B cell (primary cell): ENCODE data around the gene BCOR. TPM values are rescaled to one million over a fixed set of nuclear protein-coding genes. Genes with fewer than 3 reads are reported as not detected.

Experiments
- ATAC-seq: fragments of 200-7000 bp; cut with Tn5 transposase; one replicate; pipeline ENCODE4 v1.10.0; 2021; ENCODE audit warnings: low read depth, mild to moderate bottlenecking, moderate number of reproducible peaks, moderate library complexity
- CTCF ChIA-PET: fragments of 350-600 bp; sonication (Branson Sonifier 250); formaldehyde crosslinking; loops from one replicate; lab custom pipeline; 2021; ENCODE audit warnings: antibody characterized with exemption, inconsistent platforms; lab: Charles Lee
- POLR2A ChIA-PET: fragments of 350-600 bp; sonication (Branson Sonifier 250); formaldehyde crosslinking; loops from one replicate; lab custom pipeline; 2021; ENCODE audit warnings: antibody characterized with exemption; lab: Charles Lee
- DNase-seq: peaks from one replicate; pipeline ENCODE4 v3.0.0; 2013
- H2AFZ ChIP-seq: 2 replicates; pipeline ENCODE4 v1.6.1; 2012; ENCODE audit warnings: mild to moderate bottlenecking, low read depth, low read length; ENCODE audit not compliant: insufficient read depth, poor library complexity, severe bottlenecking
- H3K27ac ChIP-seq, 2 donors: 1 replicate in 1 of 2; 2 replicates in 1 of 2; pipeline ENCODE4 v1.5.1; 2012 to 2013; ENCODE audit warnings: low read length in 2 of 2, mild to moderate bottlenecking in 2 of 2, moderate library complexity in 1 of 2
- H3K27me3 ChIP-seq, 4 experiments: fragments of 200-600 bp in 1 of 4; sonication (generic) in 1 of 4; replicated peaks in 1 of 4; 1 replicate in 2 of 4; 2 replicates in 2 of 4; pipeline versions ENCODE4 v1.6.1 to v1.7.0; 2013 to 2016; ENCODE audit warnings: low read length in 3 of 4, mild to moderate bottlenecking in 2 of 4, mixed read lengths in 1 of 4, moderate library complexity in 1 of 4; ENCODE audit not compliant: insufficient read depth in 4 of 4, control insufficient read depth in 3 of 4; ENCODE audit errors: control extremely low read depth in 1 of 4
- H3K36me3 ChIP-seq, 2 experiments: replicated peaks in 1 of 2; 1 replicate in 1 of 2; 2 replicates in 1 of 2; pipeline versions ENCODE4 v1.6.1 to v1.7.1; 2013; ENCODE audit warnings: low read length in 1 of 2; ENCODE audit not compliant: insufficient read depth in 2 of 2, control insufficient read depth in 1 of 2; ENCODE audit errors: control extremely low read depth in 1 of 2, extremely low read depth in 1 of 2
- H3K4me1 ChIP-seq, 2 donors: fragments of 200-600 bp in 1 of 2; sonication (generic) in 1 of 2; 1 replicate in 1 of 2; 2 replicates in 1 of 2; pipeline versions ENCODE4 v1.5.1 to v1.6.1; 2013 to 2017; ENCODE audit warnings: low read length in 2 of 2; ENCODE audit not compliant: control insufficient read depth in 2 of 2, insufficient read depth in 2 of 2
- H3K4me2 ChIP-seq: replicated peaks from 2 replicates; pipeline ENCODE3; 2012; ENCODE audit warnings: mild to moderate bottlenecking, low read depth, low read length; ENCODE audit not compliant: poor library complexity, severe bottlenecking
- H3K4me3 ChIP-seq, 5 experiments: fragments of 200-600 bp in 1 of 5; sonication (generic) in 1 of 5; 1 replicate in 3 of 5; 2 replicates in 2 of 5; pipeline versions ENCODE4 v1.5.1 to v1.7.0; 2011 to 2016; ENCODE audit warnings: low read length in 4 of 5, mild to moderate bottlenecking in 4 of 5, low read depth in 2 of 5, control low read depth in 1 of 5, moderate library complexity in 1 of 5; ENCODE audit not compliant: insufficient read depth in 1 of 5; ENCODE audit errors: control extremely low read depth in 1 of 5, extremely low read depth in 1 of 5
- H3K79me2 ChIP-seq: fragments of 200-600 bp; sonication (generic); one replicate; pipeline ENCODE4 v1.6.0; 2016; ENCODE audit warnings: low read length; ENCODE audit not compliant: control insufficient read depth, insufficient read depth
- H3K9ac ChIP-seq: fragments of 200-600 bp; sonication (generic); 2 replicates; pipeline ENCODE4 v1.6.1; 2017; ENCODE audit warnings: mild to moderate bottlenecking, low read length, moderate library complexity
- H3K9me3 ChIP-seq, 3 donors: one replicate each; pipeline versions ENCODE4 v1.6.1 to v1.7.1; 2013; ENCODE audit warnings: low read length in 2 of 3; ENCODE audit not compliant: control insufficient read depth in 2 of 3, insufficient read depth in 1 of 3; ENCODE audit errors: control extremely low read depth in 1 of 3
- H4K20me1 ChIP-seq: 2 replicates; pipeline ENCODE4 v1.6.0; 2012; ENCODE audit warnings: mild to moderate bottlenecking, low read length; ENCODE audit not compliant: insufficient read depth, control insufficient read depth, poor library complexity, severe bottlenecking
- H3K27ac Mint-ChIP-seq: one replicate; pipeline ENCODE4 v1.8.0; 2021; ENCODE audit warnings: mixed read lengths
- H3K27me3 Mint-ChIP-seq: one replicate; pipeline ENCODE4 v1.8.0; 2021; ENCODE audit warnings: mixed read lengths
- H3K4me1 Mint-ChIP-seq: one replicate; pipeline ENCODE4 v1.8.0; 2021; ENCODE audit warnings: mixed read lengths
- H3K4me3 Mint-ChIP-seq: one replicate; pipeline ENCODE4 v1.8.0; 2021; ENCODE audit warnings: mixed read lengths
- H3K9me3 Mint-ChIP-seq: one replicate; pipeline ENCODE4 v1.8.0; 2022; ENCODE audit warnings: mixed read lengths; ENCODE audit not compliant: insufficient read depth
- EZH2 ChIP-seq: IDR thresholded peaks from 2 replicates; pipeline ENCODE4 v1.6.1; 2012; ENCODE audit warnings: borderline replicate concordance, low read depth, mild to moderate bottlenecking, moderate library complexity, low read length; ENCODE audit not compliant: insufficient read depth, poor library complexity, severe bottlenecking
- WGBS: methylation state at CpG from one replicate; pipeline ENCODE4 v1.1.5; 2013; ENCODE audit warnings: missing lambda C conversion rate; ENCODE audit not compliant: insufficient coverage; 5-methylcytosine and 5-hydroxymethylcytosine counted together
- intact Hi-C: fragments of 100-400 bp; cut with micrococcal nuclease; formaldehyde crosslinking; loops from one replicate; pipeline ENCODE4 v1.10.0; 2022
- polyA plus RNA-seq: library from polyadenylated mRNA; depleted of rRNA; stranded (reverse); fragments of >200 nt; gene quantifications from 2 replicates; pipeline ENCODE4 v1.2.3, GENCODE V29; 2012
- total RNA-seq, 2 donors: library from RNA; stranded (reverse); fragments of 120-200 nt in 1 of 2; gene quantifications; 1 replicate in 1 of 2; 2 replicates in 1 of 2; pipeline versions ENCODE4 v1.2.3 to v1.2.4, GENCODE V29; 2013 to 2022
- TF ChIP-seq, protein P1 (sequence below): fragments of 200-600 bp; IDR thresholded peaks from one replicate; pipeline ENCODE4 v1.8.0; 2022; ENCODE audit warnings: antibody characterized with exemption, mild to moderate bottlenecking

Gene BCOR
- total and polyA plus RNA-seq, 2 donors (not counting 1 experiment from before 2014, with no cell fraction given): 19.0 to 65.3 TPM

DNA sequence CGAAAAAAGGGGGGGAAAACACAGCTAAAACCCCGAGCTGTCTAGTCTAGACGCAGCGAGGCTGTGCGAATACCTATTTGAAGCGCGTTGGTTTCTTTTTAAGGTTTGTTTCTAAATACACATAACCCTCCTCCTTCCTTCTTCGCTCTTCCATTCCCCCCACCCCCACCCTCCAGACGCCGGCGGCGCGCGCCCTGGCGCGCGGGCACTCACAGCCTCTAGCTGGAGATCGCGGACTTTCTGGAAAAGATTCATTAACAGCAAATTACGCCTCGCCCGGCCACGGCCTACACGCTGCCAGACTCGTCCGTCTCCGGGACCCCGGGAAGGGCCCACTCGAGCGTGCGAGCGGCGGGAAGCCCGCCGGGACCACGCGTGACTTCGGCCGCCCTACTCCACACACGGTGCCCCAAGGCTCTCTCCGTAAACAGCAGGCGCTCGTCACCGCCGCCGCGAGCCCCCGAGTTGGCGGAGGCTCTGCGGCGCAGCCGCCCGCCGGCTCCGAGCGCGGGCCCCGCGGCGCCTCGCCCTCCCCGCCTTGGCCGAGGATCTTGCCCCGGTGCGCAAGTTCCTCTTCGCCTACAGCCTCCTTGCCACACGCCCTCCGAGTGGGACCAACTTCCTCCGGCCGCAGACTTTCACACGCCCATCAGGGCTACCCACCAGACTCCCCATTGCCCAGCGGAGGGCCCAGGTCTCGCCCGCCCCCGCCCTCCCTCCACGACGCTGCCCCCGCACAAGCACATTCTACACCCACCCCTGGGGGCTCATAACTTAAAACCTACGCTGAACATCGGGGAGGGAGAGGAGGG is 2.0 kb downstream of the BCOR start:
- 0% methylated on average over 33 of the region's 80 CpGs for WGBS
- Histone ChIP-seq H3K27me3 (peaks cover 0 to 2% (median 0%) of the 10 kb centered on the region in 4 experiments), H2AFZ (no peak overlapping the region), H3K9me3 (no peaks in the 10 kb centered on the region), H4K20me1 (peaks cover 49% of the 10 kb centered on the region), H3K9ac (peak overlapping the region; percentile 64), H3K27ac (peak overlapping the region; percentile 52 to 89), H3K79me2 (peaks cover 57% of the 10 kb centered on the region), H3K36me3 (no peaks in the 10 kb centered on the region), H3K4me1 (peaks cover 35 to 46% of the 10 kb centered on the region in 2 donors), H3K4me3 (peak overlapping the region; percentile 34 to 63 (median 58)), H3K4me2 (peak overlapping the region; percentile 80)
- no peak for ATAC-seq
- H3K9me3 Mint-ChIP-seq: no peaks in the 10 kb centered on the region
- POLR2A ChIA-PET: interaction anchor here (1.0 to 5.9 kb wide), 8 partner anchors 13 to 240 kb away, joined by 3 to 102 read pairs (median 8); no protein-coding TSS in a partner anchor
- peak; percentile 68 for DNase-seq
- H3K4me3 Mint-ChIP-seq: peak overlapping the region; percentile 93
- peaks cover 43% of the 10 kb centered on the region for H3K4me1 Mint-ChIP-seq
- CTCF ChIA-PET: interaction anchor here (1.0 to 4.9 kb wide), 5 partner anchors 15 to 279 kb away, joined by 3 to 50 read pairs (median 3); no protein-coding TSS in a partner anchor
- peak overlapping the region; percentile 91 for H3K27ac Mint-ChIP-seq
- TF ChIP-seq, protein P1, sequence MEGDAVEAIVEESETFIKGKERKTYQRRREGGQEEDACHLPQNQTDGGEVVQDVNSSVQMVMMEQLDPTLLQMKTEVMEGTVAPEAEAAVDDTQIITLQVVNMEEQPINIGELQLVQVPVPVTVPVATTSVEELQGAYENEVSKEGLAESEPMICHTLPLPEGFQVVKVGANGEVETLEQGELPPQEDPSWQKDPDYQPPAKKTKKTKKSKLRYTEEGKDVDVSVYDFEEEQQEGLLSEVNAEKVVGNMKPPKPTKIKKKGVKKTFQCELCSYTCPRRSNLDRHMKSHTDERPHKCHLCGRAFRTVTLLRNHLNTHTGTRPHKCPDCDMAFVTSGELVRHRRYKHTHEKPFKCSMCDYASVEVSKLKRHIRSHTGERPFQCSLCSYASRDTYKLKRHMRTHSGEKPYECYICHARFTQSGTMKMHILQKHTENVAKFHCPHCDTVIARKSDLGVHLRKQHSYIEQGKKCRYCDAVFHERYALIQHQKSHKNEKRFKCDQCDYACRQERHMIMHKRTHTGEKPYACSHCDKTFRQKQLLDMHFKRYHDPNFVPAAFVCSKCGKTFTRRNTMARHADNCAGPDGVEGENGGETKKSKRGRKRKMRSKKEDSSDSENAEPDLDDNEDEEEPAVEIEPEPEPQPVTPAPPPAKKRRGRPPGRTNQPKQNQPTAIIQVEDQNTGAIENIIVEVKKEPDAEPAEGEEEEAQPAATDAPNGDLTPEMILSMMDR: no peak
- TF ChIP-seq EZH2: no peak
- intact Hi-C loops: loop anchor here (5.0 to 10.0 kb wide), 3 partner anchors 83 to 271 kb away; no protein-coding TSS in a partner anchor
- no peaks in the 10 kb centered on the region for H3K27me3 Mint-ChIP-seq
